Lung microvascular endothelial cell (primary cell): Measurements from ENCODE around the gene CYP2W1. TPM values are rescaled to one million over a fixed set of nuclear protein-coding genes. Genes with fewer than 3 reads are reported as not detected.
"Not testable (repeated sequence)": the region's sequence is repeated elsewhere in the genome, so short reads cannot be mapped to it uniquely, and the experiment has no call there.

Experiments used
- DNase-seq, 2 donors: peaks; one replicate each; pipeline versions ENCODE4 v3.0.0 to v3.0.0-alpha.2; 2010; ENCODE audit warnings: low read depth in 2 of 2
- total RNA-seq: library from RNA; depleted of rRNA; stranded (reverse); fragments of >200 nt; gene quantifications from 2 replicates; pipeline ENCODE4 v1.2.1, GENCODE V29; 2014

Gene CYP2W1, protein sequence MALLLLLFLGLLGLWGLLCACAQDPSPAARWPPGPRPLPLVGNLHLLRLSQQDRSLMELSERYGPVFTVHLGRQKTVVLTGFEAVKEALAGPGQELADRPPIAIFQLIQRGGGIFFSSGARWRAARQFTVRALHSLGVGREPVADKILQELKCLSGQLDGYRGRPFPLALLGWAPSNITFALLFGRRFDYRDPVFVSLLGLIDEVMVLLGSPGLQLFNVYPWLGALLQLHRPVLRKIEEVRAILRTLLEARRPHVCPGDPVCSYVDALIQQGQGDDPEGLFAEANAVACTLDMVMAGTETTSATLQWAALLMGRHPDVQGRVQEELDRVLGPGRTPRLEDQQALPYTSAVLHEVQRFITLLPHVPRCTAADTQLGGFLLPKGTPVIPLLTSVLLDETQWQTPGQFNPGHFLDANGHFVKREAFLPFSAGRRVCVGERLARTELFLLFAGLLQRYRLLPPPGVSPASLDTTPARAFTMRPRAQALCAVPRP
- not detected in 2 replicates for total RNA-seq

DNA sequence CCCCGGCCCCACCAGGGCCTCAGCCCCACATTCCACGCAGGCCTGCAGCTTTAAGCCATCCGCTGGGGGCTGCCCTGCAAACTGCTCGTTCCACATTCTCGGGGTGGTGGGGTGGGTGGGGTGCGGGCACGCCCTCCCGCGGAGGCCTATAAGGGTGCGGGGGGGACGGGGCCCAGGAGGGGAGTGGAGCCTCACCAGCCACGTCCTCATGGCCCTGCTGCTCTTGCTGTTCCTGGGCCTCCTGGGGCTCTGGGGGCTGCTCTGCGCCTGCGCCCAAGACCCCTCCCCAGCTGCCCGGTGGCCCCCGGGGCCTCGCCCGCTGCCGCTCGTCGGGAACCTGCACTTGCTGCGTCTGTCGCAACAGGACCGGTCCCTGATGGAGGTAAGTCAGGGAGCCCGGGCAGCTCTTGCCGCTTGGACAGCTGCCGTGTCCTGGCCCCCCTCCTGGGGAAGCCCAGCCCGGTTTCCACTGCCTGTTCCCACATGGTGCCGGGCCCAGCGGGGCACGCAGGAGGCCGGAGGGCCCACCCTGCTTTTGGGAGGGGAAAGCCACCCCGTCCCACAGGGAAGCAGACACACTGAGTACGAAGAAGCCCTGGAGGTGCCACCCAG, at the start of gene CYP2W1:
Gene CYP2W1 (plus strand): TSS at position 178 of the 612 bp plus-strand sequence. CDS start 31 bp downstream, at position 209.
- DNase-seq = no peak

DNA sequence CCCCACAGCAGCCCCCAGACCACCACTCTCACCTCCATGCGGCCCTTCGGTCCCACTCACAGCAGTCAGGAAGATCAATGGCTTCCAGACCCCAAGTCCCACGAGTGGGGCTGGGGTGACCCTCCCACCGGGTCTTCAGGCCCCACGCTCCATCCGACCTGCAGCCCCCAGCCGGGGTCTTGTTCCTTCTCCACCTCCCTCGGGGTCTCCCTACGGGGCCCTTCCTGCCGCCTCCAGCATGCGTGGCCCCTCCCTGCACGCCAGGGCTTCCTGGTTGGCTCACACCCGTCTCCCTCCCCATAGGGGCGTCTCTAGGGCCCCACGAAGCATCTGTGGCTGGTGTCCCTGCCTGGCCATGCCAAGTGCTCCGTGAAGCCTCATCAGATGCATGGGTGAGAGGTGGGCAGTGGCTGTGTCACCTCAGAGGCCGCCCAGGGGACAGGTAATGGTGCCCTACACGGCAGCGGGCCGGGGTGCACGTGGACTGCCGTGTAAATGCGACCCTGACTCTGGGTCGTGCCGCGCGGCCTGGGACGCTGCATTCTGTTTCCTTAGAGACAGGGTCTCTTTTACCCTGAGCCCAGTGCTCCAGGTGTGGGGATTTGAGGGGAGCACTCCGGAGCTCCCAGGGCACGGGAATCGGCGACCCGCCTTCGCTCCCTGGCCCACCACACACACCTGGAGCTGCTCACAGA, 48.4 kb upstream of the CYP2W1 start:
- DNase-seq = no peak

DNA sequence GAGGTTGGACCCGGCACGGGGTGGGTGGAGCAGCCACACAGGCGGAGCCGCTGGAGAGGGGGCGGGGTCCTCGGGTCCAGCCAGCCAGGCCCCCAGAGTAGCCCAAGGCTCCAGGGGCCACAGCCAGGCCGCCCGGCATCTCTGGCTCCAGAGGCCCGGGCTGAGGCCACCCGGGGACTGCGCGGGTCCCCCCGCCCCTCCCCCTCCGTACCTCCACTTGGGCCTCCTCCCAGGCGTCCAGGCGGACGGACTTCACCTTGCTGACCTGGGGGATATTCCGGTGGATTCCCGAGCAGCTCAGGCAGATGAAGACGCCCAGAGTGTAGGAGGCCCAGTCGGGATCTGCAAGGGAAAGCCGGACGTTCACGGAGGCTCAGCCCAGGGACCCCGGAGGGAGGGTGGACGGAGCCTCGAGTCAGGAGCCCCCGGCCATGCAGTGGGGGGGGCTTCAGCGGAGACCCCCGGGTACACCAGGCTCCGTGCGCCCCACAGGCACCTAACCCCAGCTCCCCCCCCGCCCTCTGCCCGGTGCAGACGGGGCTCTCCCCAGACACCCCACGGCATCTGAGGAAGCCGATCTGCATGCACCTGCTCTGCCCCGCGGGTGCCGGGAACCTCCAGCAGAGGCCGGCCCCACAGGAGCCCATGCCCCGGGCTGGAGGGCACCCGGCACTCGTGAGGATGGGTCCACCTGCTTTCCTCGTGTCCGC, 47.7 kb upstream of the CYP2W1 start:
- no peak for DNase-seq

DNA sequence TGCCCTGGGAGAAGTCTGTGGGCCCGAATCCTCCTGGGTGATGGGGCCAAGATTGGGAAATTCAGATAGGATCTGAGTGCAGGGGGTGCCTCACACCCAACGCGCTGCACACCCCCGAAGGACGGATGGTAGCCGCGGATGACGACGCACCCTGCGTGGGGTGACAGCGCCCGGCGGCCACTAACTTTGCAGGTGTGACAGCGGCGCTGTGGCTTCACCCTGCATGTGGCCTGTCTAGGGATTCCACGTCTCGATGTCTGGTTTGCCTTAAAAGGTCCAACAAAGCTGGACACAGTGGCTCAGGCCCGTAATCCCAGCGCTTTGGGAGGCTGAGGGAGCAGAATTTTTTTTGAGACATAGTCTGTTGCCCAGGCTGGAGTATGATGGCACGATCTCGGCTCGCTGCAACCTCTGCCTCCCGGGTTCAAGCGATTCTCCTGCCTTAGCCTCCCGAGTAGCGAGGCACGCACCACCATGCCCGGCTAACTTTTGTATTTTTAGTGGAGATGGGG, 47.1 kb upstream of the CYP2W1 start:
- DNase-seq = no peak

DNA sequence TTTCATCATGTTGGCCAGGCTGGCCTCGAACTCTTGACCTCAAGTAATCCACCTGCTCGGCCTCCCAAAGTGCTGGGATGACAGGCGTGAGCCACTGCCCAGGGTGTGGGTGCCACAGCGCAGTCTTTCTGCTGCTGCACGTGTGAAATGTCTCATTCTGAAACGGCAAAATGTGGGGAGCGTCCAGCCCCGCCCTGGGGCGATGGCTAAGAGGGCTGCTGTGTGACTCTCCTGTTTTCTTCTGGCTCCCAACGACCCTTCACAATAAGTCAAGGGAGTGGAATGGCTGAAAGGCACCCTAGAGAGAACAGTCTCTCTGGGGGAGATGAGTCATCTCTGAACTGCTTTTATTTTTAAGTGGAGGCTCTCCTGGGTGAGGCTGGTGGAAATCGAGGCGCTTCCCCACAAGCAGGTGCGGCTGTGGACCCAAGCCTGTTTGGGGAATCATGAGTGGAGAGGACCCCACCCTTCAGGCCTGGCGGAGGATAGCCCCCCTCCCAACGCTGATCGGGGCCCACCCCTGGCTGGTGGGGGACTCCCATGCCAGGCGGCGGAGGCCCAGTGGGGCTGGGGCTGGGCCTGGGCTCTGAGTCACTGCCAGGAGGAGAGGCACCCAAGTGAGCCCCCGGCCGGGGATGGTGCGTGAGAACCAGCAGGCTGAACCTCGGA, 46.5 kb upstream of the CYP2W1 start:
- DNase-seq = no peak

DNA sequence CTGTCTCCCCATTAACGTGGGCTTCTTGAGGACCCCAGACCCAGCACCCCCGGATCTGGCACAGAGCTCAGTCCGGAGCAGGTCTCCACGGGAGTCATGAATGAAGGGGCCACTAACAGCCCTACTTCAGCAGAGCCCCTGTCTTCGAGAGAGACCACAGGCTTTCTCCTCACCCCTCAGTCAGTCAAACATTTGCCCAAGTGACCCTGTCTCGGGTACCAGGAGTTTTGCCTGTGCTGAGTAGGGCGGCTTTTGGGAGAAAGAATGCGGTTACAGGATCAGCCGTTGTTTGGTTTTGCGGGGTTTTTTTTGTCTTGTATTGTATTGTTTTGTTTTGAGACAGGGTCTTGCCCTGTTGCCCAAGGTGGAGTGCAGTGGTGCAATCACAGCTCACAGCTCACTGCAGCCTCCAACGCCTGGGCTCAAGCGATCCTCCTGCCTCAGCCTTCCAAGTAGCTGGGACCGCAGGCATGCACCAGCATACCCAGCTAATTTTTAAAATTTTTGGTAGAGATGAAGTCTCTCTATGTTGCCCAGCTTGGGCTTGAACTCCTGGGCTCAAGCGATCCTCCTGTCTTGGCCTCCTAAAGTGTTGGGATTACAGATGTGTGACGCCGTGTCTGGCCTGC, 45.0 kb upstream of the CYP2W1 start:
- DNase-seq = no peak

DNA sequence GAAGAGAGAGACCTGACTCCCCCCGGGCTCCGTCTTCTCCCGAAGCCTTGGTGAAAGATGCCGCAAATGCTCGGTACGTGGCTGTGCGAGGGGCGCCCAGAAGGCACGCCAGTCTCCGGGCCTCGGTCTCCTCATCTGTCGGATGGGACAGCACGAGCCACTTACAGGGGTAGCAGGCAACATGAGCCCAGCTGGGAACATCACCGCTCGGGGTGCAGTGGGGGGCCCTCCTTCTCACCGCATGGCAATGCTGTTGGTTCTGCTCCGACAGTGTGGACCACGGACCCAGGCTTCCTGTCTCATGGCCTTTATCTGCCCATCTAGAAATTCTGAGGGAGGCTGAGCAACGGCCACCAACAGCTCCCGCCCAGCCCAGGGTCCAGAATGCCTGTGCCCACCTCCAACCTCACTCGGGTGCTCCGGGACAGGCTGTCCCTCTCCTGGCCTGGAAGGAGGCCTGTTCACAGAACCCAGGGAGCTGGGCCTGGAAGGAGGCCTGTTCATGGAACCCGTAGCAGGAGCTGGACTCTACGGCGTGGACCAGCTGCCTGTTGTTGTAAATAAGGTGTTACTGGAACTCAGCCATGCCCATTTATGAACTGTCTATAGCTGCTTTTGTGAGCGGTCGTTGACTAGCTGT, 44.3 kb upstream of the CYP2W1 start:
- DNase-seq = no peak

DNA sequence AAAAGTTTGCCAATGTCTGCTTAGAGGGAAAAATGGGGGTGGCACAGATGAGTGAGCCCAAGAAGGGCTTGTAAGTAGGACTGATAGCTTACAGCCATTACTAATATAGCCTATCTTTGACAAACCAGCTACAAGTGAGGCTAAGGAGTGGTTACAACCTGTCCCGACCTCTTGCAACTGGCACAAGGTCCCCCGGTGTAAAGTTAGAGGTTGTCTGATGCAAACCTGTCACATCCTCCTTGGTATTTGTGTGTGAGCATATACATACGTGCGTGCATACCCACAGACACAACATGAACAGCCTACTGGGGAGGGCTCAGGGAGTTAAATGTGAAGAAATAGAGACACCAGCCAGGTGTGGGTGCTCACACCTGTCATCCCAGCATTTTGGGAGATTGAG, 43.1 kb upstream of the CYP2W1 start:
- no peak for DNase-seq

DNA sequence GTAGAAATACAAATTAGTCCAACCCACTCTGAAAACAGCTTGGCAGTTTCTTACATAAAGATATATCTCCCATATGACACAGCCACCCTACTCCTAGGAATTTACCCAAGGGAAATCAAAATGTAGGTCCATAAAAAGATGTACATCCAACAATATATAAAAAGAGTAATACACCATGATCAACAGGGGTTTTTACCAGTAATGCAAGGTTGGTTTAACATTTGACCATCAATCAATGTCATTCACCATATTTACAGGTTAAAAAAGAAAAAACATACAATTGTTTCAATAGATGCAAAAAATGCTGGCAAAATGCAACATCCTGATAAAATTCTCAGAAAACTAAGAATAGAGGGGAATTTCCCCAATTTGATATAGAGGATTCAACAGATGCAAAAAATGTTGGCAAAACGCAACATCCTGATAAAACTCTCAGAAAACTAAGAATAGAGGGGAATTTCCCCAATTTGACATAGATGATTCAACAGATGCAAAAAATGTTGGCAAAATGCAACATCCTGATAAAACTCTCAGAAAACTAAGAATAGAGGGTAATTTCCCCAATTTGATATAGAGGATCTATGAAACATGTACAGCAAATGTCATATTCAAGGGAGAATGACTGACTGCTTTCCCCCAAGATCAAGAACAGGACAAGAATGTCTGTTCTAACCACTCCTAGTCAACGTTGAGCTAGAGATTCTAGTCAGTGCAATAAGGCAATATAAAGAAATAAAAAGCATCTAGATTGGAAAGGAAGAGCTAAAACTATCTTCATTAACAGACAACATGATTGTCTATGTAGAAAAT, 42.2 kb upstream of the CYP2W1 start:
- no peak for DNase-seq

DNA sequence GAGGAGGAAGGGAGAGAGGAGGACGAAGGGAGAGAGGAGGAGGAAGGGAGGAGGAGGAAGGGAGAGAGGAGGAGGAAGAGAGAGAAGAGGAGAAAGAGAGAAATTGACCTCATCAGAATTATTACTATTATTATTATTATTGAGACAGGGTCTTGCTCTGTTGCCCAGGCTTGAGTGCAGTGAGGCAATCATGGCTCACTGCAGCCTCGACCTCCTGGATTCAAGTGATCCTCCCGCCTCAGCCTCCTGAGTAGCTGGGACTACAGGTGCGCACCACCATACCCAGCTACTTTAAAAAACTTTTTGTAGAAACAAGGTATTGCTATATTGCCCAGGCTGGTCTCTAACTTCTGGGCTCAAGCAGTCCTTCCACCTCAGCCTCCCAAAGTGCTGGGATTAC, 39.2 kb upstream of the CYP2W1 start:
- DNase-seq = not testable (repeated sequence)

DNA sequence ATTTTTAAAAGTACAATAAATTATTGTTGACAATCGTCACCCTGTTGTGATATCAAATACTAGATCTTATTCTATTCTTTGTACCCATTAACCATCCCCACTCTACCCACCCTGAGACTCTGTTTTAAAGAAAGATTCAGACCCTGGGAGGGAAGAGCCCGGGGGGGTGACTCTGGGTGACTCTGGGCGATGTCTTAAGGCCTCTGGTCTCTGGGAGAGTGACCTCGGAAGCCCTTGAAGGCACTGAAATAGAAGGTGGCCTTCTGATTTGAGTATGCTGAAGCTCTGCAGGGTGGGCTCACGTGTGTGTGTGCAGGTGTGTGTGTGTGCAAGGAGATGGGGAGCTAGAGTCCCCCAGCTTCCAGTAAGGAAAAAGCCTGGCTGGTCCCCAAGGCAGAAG, 38.2 kb upstream of the CYP2W1 start:
- no peak for DNase-seq

DNA sequence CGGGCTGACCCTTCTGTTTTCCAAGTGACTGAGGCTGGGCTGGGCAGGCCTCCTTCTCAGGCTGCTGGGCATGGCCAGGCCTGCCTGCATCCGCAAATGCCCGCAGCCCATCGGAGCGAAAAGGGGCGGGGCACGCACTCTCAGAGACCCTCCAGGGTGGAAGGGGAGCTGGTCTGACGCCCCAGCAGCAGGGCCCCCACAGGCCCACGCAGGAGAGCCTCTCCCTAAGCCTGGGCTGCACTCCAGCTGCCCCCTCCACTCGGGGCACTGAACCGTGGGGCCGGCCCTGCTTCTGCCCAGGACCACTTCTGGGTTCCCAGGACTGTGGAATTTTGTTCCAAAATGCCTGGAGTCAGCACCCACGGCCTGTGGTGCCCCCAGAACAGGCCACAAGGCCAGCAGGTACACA, 37.8 kb upstream of the CYP2W1 start:
- no peak for DNase-seq

DNA sequence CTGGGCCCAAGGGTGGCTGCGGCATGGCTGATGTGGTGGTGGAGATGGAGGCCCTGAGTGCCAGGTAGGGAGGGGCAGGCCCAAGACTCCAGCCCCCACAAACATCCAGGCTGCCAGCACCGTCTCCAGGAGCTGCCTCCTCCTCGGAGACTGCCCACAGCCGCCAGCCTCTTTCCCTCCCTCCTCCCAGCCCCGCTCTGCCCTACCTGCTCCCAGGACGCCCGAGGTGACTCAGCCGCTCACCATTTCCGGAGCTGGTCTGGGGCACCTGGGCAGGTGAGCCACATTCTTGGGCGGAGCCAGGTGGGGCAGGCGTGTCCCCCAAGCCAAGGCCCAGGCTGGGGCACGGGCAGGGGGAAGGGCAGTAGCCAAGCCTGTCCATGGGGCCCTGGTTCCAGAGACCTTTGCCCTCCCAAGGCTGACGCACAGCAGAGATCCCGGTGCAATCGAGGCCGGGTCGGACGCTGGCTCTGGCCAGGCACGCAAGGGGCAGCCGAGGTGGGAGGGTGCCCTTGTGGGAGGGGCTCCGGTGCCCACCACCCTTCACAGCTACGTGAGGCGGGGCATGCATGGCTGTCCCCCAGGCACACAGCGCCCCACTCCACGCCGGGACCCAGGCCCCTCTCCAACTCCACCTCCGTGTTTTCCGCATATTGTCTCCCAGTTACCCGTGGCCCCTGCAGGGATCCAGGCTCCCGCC, 37.3 kb upstream of the CYP2W1 start:
- DNase-seq = no peak

DNA sequence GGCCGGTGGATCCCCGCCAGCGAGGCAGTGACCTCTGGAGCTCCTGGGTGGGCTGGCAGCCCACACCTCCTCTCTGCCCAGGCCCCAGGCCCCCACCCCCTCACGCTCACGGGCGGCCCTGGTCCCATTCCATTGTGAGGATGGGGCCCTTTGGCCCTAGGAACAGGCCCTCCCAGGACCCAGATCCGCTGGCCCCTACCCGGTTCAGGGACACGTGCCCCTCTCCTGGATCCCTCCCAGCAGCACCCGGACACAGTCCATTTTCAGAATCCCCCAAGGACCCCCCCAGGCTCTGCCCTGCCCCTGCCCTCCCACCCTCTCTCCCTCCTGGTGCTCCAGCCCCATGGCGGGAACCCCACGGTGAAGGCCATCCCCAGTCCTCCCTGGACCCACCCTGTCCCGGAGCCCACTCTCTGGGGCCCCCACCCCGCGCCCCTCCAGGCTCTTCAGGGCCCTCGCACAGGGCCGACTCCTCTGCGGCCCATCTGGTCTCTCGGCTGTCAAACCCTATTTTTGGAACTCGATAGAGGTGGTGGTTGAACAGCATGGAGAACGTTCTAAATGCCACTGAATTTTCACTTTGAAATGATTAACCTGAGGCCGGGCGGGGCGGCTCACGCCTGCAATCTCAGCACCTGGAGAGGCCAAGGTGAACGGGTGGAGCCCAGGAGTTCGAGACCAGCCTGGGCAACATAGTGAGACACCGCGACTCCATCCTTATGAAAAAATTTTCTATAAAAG, 36.6 kb upstream of the CYP2W1 start:
- DNase-seq = no peak

DNA sequence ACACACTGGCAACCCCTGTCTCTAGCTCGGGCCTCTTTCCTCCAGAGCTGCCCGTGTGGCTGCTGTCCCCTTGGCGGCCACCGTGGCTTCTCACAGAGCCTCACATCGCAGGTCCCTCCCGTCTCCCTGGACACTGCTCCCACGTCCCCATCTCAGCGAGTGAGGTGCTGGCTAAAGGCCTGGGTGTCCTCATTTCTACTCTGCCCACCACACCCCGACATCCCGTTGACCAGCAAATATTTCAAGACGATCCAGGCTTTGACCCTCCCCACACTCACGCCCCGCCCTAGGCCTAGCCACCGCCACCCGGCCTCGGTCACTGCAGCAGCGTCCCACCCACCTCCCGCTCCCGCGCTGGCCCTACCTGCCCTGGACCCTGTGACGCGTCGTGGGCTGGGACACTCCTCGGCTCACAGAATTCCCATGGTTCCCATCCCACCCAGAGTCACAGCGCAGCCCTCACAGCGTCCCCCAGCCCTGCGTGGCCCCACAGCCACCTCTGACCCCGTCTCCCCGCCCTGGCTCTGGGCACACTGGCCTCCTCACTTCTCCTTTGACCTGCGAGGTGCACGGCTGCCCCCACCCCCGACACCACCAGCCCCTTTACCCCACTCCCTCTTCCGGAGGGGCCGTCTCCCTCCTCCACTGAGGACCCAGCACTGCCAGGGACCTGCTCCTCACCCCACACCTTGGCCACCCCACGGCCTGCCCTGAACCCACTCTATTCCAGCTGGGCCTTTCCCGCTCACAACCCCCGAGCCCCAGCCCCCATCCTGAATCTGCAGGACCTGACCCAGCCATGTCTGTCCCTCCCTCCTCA, 35.4 kb upstream of the CYP2W1 start:
- no peak for DNase-seq

DNA sequence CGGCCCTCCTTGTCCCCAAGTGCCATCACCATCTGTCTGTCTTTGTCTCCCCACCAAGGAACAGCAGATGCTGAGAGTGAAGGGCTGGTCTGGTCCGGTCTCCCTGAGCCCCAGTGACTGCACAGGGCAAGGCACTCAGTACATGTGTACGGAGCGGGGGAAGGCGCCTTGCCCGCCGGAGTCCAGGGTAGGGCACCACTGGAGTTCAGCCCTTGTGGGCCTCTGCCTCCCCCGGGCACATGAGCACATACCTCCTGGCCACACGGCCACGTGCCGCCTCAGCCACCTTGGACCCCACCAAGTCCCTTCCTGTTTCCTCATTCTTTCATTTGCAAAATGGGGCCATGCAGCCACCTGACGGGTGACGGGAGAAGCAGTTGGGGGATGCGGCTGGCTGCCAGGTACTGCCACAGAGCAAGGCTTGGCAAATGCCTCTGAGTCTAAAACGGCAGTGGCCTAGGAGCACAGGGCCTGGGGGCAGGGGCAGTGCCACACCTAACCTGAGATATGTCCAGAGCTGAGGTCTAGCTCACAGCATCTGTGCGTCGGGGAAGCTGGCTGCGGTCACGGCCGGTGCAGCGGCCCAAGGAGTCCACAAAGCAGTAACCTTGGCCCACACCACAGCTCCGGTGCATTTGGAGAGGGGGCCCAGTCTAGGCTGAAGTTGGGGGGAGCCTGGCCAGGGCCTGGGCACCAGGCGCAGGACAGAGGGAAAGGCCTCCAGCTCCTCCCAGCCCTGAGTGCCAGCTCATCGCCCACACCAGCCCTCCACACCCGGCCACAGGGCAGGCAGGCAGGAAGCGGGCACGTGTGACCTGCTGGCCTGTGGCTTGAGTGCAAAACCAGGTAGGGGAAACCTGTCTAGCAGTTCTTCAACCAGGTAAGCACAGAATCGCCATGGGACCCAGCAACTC, 33.7 kb upstream of the CYP2W1 start:
- DNase-seq = no peak
